Neural cell (in vitro differentiated cells): ENCODE measurements around the gene FRY. TPM values are rescaled to one million over a fixed set of nuclear protein-coding genes. Genes with fewer than 3 reads are reported as not detected.

Experiments
- H2AFZ ChIP-seq: fragments of 200-600, 300-800 bp; sonication (generic), shearing (Covaris generic); 2 replicates; pipeline ENCODE4 v1.6.0; 2014; ENCODE audit warnings: low read depth, mild to moderate bottlenecking, antibody characterized with exemption, low read length, moderate library complexity
- H3F3A ChIP-seq: fragments of 200-600 bp; shearing (Covaris generic); 2 replicates; pipeline ENCODE4 v1.6.1; 2016; ENCODE audit warnings: mild to moderate bottlenecking, moderate library complexity, mixed read lengths, antibody characterized with exemption, low read length; ENCODE audit not compliant: insufficient read depth, poor library complexity, severe bottlenecking
- H3K27ac ChIP-seq: fragments of 200-600, 300-800 bp; sonication (generic), shearing (Covaris generic); 2 replicates; pipeline ENCODE4 v1.5.1; 2014; ENCODE audit warnings: mild to moderate bottlenecking, low read length, moderate library complexity
- H3K27me3 ChIP-seq: fragments of 300-800, 200-600 bp; sonication (generic), shearing (Covaris generic); 2 replicates; pipeline ENCODE4 v1.6.0; 2014; ENCODE audit warnings: mild to moderate bottlenecking, low read depth, low read length, moderate library complexity; ENCODE audit not compliant: insufficient read depth
- H3K36me3 ChIP-seq: fragments of 300-800, 200-600 bp; sonication (generic), shearing (Covaris generic); 2 replicates; pipeline ENCODE4 v1.5.1; 2014; ENCODE audit warnings: mild to moderate bottlenecking, antibody characterized with exemption, low read length, moderate library complexity; ENCODE audit not compliant: insufficient read depth
- H3K4me2 ChIP-seq: fragments of 300-800, 200-600 bp; sonication (generic), shearing (Covaris generic); 2 replicates; pipeline ENCODE4 v1.6.0; 2014; ENCODE audit warnings: mild to moderate bottlenecking, low read length
- H3K4me3 ChIP-seq: fragments of 300-800, 200-600 bp; sonication (generic), shearing (Covaris generic); 2 replicates; pipeline ENCODE4 v1.5.1; 2014; ENCODE audit warnings: mild to moderate bottlenecking, low read length, moderate library complexity
- H3K79me2 ChIP-seq: fragments of 200-600 bp; shearing (Covaris generic); replicated peaks from 2 replicates; pipeline ENCODE4 v1.6.0; 2014; ENCODE audit warnings: mild to moderate bottlenecking, low read length, moderate library complexity; ENCODE audit not compliant: insufficient read depth
- H3K9ac ChIP-seq: fragments of 300-800, 200-600 bp; sonication (generic), shearing (Covaris generic); 2 replicates; pipeline ENCODE4 v1.6.1; 2016; ENCODE audit warnings: mild to moderate bottlenecking, low read length, mixed read lengths
- H3K9me2 ChIP-seq: fragments of 200-600 bp; shearing (Covaris generic); 2 replicates; pipeline ENCODE4 v1.6.1; 2016; ENCODE audit warnings: mild to moderate bottlenecking, low read length, mixed read lengths; ENCODE audit not compliant: insufficient read depth
- H3K9me3 ChIP-seq: fragments of 200-600, 300-800 bp; sonication (generic), shearing (Covaris generic); 2 replicates; pipeline ENCODE4 v1.6.1; 2016; ENCODE audit warnings: mild to moderate bottlenecking, mixed run types, low read length, moderate library complexity, mixed read lengths
- H4K20me1 ChIP-seq: fragments of 200-600 bp; shearing (Covaris generic); 2 replicates; pipeline ENCODE4 v1.6.1; 2016; ENCODE audit warnings: mild to moderate bottlenecking, mixed run types; ENCODE audit not compliant: insufficient read depth
- CTCF ChIP-seq: fragments of 450-650 bp; IDR thresholded peaks from 2 replicates; pipeline ENCODE4 v1.5.1; 2014; ENCODE audit warnings: antibody characterized with exemption, mild to moderate bottlenecking, moderate library complexity; ENCODE audit not compliant: poor library complexity, severe bottlenecking
- EP300 ChIP-seq: fragments of 450-650 bp; conservative IDR thresholded peaks from 2 replicates; pipeline ENCODE4 v1.6.1; 2014; ENCODE audit warnings: antibody characterized with exemption, mild to moderate bottlenecking, moderate library complexity; ENCODE audit not compliant: poor library complexity, severe bottlenecking
- EZH2 ChIP-seq: fragments of 200-600, 300-800 bp; shearing (Covaris generic), sonication (generic); IDR thresholded peaks from 2 replicates; pipeline ENCODE4 v1.6.1; 2014; ENCODE audit warnings: antibody characterized with exemption, low read length, borderline replicate concordance, mild to moderate bottlenecking; ENCODE audit not compliant: insufficient read depth, poor library complexity, severe bottlenecking
- MXI1 ChIP-seq: fragments of 450-650 bp; conservative IDR thresholded peaks from 2 replicates; pipeline ENCODE4 v1.6.1; 2014; ENCODE audit warnings: antibody characterized with exemption, mild to moderate bottlenecking; ENCODE audit not compliant: poor library complexity, severe bottlenecking
- POLR2AphosphoS5 ChIP-seq: IDR thresholded peaks from 2 replicates; pipeline ENCODE4 v1.6.1; 2012
- RAD21 ChIP-seq: fragments of 450-650 bp; conservative IDR thresholded peaks from 2 replicates; pipeline ENCODE4 v1.6.1; 2014; ENCODE audit warnings: antibody characterized with exemption, mild to moderate bottlenecking, moderate library complexity
- REST ChIP-seq: IDR thresholded peaks from 2 replicates; pipeline ENCODE4 v1.6.1; 2012; ENCODE audit warnings: borderline replicate concordance
- SMC3 ChIP-seq: fragments of 450-650 bp; conservative IDR thresholded peaks from 2 replicates; pipeline ENCODE4 v1.6.1; 2014; ENCODE audit warnings: antibody characterized with exemption, mild to moderate bottlenecking, moderate library complexity; ENCODE audit not compliant: poor library complexity
- TAF1 ChIP-seq: IDR thresholded peaks from 2 replicates; pipeline ENCODE4 v1.6.1; 2012; ENCODE audit warnings: low read depth
- polyA plus RNA-seq: library from polyadenylated mRNA; depleted of rRNA; stranded (reverse); fragments of >200 nt; gene quantifications from 2 replicates; pipeline ENCODE4 v1.2.3, GENCODE V29; 2014

FRY gene
- polyA plus RNA-seq, 1 donor from 2014 or later: 49.3 TPM

GRCh38 chr13:32262619-32263018 lies 231.0 kb downstream of the FRY start:
- no peak overlapping the region for H3K27ac ChIP-seq
- H3K4me3 ChIP-seq: no peak overlapping the region
- H3K27me3 ChIP-seq: no peaks in the 10 kb centered on the region
- no peaks in the 10 kb centered on the region for H4K20me1 ChIP-seq
- no peak overlapping the region for H2AFZ ChIP-seq
- H3K9me2 ChIP-seq: no peaks in the 10 kb centered on the region
- TF ChIP-seq MXI1: no peak
- TF ChIP-seq SMC3: no peak
- TF ChIP-seq REST: no peak
- TF ChIP-seq EZH2: no peak
- no peak for TF ChIP-seq POLR2AphosphoS5
- no peak for TF ChIP-seq CTCF
- TF ChIP-seq EP300: no peak
- no peak for TF ChIP-seq RAD21
- no peak for TF ChIP-seq TAF1
- no peaks in the 10 kb centered on the region for H3K79me2 ChIP-seq
- peaks cover 17% of the 10 kb centered on the region for H3K36me3 ChIP-seq
- H3K9me3 ChIP-seq: no peaks in the 10 kb centered on the region
- no peak overlapping the region for H3K9ac ChIP-seq
- H3K4me2 ChIP-seq: no peak overlapping the region
- no peaks in the 10 kb centered on the region for H3F3A ChIP-seq

GRCh38 chr13:32264407-32264806 lies 232.8 kb downstream of the FRY start:
- Histone ChIP-seq H3K9ac (no peak overlapping the region), H3K9me3 (no peaks in the 10 kb centered on the region), H3K36me3 (peaks cover 19% of the 10 kb centered on the region), H4K20me1 (no peaks in the 10 kb centered on the region), H3K27me3 (no peaks in the 10 kb centered on the region), H3K4me2 (no peak overlapping the region), H3K27ac (no peak overlapping the region), H3K79me2 (no peaks in the 10 kb centered on the region), H2AFZ (no peak overlapping the region), H3F3A (no peaks in the 10 kb centered on the region), H3K4me3 (no peak overlapping the region), H3K9me2 (no peaks in the 10 kb centered on the region)
- no peak for TF ChIP-seq SMC3
- no peak for TF ChIP-seq EP300

GRCh38 chr13:32265726-32266125 lies 234.2 kb downstream of the FRY start:
- no peak overlapping the region for H3K4me2 ChIP-seq
- H3K9me3 ChIP-seq: no peaks in the 10 kb centered on the region
- no peak overlapping the region for H3K4me3 ChIP-seq
- no peak overlapping the region for H2AFZ ChIP-seq
- no peaks in the 10 kb centered on the region for H3F3A ChIP-seq
- no peak overlapping the region for H3K9ac ChIP-seq
- H3K27me3 ChIP-seq: no peaks in the 10 kb centered on the region
- no peaks in the 10 kb centered on the region for H3K9me2 ChIP-seq
- H3K79me2 ChIP-seq: no peaks in the 10 kb centered on the region
- no peak overlapping the region for H3K27ac ChIP-seq
- no peaks in the 10 kb centered on the region for H4K20me1 ChIP-seq
- H3K36me3 ChIP-seq: peaks cover 19% of the 10 kb centered on the region
- TF ChIP-seq EZH2: no peak
- TF ChIP-seq REST: no peak
- TF ChIP-seq CTCF: no peak
- TF ChIP-seq EP300: no peak
- no peak for TF ChIP-seq SMC3
- no peak for TF ChIP-seq MXI1
- TF ChIP-seq TAF1: no peak
- no peak for TF ChIP-seq POLR2AphosphoS5
- no peak for TF ChIP-seq RAD21
